HG03439 (cell line): ENCODE measurements around the gene METTL4.

Experiments used
- ATAC-seq: cut with Tn5 transposase; IDR thresholded peaks from one replicate; pipeline ENCODE4 v1.9.1; 2021; ENCODE audit warnings: mild to moderate bottlenecking, moderate library complexity; ENCODE audit not compliant: unreplicated experiment

Gene METTL4

GRCh38 chr18:2522112-2522511, 49.2 kb downstream of the METTL4 start:
- ATAC-seq = no peak

DNA sequence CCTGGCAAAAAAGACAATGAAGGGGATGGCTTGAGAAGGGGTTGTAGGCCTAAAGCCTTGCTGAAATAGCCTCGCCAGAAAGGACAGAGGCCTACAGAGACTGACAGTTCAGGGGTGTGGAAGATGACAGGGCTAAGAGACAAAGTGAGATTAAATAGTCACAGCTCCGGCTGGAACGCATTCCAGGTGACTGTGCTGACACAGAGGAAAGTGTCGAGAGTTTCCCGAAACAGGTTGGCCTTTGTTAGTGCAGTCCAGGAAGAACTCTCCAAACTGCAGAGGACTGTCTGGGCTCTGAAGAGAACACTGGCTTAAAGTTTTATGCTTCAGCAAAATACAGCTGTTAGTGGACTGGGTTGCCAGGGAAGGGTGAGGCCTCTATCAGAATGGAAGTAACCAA, 52.8 kb downstream of the METTL4 start:
- no peak for ATAC-seq

GRCh38 chr18:2515908-2516625, 55.2 kb downstream of the METTL4 start:
- ATAC-seq = no peak

- ATAC-seq = no peak
These were observed 56.0 kb downstream of the METTL4 start for GRCh38 chr18:2515171-2515787.

DNA sequence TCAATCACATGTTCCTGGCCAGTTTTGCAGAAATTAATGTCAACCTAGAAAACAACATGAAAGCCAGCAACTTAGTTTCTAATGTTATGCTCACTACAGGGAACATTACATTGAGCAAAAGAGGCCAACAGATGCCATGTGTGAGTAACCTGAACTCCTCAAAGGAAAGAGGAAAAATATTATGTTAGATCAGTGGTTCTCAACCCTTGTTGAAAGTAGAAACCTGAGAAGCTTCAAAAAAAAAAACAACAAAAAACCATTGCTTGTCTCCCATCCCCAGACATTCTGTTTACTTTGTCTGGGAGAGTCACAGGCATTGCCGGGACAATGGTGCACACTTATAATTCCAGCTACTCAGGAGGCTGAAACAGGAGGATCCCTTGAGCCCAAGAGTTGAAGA, 57.7 kb downstream of the METTL4 start:
- no peak for ATAC-seq

DNA sequence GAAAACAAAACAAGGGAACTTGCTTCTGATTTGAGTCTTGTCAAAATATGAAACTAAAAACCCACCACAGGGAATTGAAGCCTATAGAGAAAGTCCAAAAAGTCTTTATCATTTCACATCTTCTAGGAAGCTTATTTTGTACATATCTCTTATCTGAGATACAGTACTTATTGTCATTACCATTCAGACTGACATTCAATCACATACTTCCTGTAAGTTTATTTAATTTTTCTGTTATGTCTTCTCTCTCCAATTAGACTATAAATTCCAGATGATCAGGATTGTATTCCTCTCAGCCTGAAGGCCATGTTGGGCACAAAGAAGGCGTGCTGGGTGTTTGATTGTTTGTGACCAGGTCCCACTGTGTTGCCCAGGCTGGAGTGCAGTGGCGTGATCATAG, 59.2 kb downstream of the METTL4 start:
- ATAC-seq = no peak

DNA sequence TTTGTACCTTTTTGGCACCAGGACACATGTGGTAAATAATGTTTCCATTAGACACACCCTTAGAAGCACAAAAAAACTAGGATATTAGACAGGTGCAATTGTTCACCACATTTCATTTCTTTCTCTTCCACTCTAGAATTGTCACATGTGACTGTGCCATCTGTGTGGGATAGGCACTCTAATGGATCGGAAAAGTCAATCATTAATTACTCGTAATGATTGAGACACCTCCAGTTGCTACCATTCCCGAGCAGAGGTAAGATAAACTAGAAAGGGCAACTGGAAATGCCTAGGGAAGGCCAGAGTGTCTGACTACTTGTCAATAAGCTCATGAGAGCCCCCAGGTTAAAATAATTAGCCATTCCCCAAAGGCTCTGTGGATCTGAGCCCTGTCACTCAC, 59.9 kb downstream of the METTL4 start:
- ATAC-seq = no peak

DNA sequence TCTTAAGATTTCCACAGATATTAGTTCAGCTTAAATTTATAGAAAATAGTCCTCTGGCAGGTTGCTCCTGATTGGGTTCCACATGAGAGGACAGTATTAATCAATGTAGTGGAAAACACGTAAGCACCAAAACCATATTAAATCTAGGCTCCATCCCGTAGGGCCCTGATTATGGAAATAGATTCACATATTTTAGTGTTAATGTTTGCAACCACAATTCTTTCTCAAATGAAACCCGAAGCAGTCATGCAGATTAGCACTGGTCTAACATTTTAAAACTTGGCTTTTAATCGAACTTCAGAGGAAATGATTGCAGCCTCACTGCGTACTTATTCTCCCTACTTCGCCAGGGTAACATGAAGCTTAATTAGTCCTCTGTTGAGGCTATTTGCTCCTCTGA, 60.9 kb downstream of the METTL4 start:
- no peak for ATAC-seq

GRCh38 chr18:2508678-2509077, 62.6 kb downstream of the METTL4 start:
- no peak for ATAC-seq

- ATAC-seq = no peak
These were observed 63.1 kb downstream of the METTL4 start for GRCh38 chr18:2508155-2508554.

- no peak for ATAC-seq
These were observed 66.7 kb downstream of the METTL4 start for GRCh38 chr18:2504642-2505041.

DNA sequence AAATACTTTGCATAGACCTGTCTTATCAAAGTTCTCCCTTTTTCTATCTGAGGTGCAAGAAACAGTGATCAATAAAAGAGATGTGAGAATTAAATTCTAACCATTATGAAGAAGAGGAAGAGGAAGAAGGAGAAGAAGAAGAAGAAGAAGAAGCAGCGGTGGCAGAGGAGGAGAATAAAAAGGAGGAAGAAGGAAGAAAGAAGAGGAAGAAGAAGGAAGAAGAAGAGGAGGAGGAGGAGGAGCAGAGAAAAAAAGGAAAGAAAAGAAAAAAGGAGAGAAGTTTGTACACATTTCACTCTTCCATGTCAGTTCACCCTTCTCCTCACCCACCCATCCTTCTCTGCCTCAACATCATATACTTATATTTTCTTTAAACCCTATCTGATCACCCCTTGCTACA, 68.4 kb downstream of the METTL4 start:
- no peak for ATAC-seq

DNA sequence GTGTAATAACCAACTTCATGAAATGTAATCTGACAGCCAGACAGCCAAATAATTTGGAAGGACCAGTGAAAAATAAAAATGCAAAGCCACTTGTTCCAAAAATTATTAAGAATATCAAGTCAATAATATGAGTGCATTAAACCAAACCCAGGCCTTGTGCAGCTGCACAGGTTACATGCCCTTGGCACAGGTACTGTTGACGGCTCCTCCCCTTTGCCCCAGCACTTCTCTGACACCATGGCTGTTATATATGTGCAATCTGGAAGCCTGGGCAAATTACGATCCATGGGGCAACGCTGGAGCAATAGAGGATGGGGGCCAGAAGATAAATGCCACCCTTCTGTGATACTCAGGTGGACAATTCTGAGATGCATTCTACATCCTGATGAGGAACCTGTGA, 68.9 kb downstream of the METTL4 start:
- ATAC-seq = no peak

GRCh38 chr18:2497797-2498196, 73.5 kb downstream of the METTL4 start:
- ATAC-seq = no peak

DNA sequence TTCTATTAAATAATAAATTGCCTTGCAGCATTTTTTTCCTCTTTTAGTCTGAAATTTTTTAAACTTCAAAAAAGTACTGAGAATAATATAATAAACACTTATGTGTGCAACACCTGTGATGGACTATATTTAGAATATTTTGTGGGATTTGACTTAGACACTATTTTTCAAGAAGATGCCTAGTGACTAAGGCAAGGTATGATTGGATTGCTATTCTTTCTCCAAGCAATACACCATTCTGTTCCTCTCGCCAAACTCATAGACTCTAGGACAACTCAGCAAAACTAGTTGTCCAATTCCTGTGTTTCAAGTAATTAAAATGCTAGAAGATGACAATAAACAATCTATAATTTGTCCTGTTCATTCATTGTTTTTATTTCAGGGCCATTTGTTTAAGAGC, 75.9 kb downstream of the METTL4 start:
- no peak for ATAC-seq

DNA sequence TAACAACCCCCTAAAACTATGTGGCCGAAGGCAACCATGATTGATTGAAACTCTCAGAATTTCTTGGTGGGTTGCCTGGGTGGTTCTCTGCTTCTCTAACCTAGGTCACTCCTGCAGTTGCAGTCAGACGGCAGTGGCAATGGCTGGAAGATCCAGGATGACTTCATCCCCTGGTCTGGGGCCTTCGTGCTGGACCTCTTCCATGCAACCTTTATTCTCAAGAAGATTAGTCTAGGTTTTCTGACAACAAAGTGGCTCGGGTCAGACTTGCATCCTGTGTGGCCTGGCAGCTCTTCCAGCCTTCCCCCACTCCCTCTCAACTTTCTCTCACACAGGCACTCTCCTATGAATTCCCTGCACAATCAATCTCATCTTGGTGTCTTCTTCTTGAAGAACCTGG, 76.4 kb downstream of the METTL4 start:
- ATAC-seq = no peak
